GM12865 (cell line): ENCODE measurements around the gene FAM81A.

ENCODE experiments used
- DNase-seq: peaks from one replicate; pipeline ENCODE4 v3.0.0; 2010; ENCODE audit warnings: low read depth
- H3K4me3 ChIP-seq: 2 replicates; pipeline ENCODE4 v1.5.1; 2011; ENCODE audit warnings: mild to moderate bottlenecking, low read depth, low read length, control low read depth
- CTCF ChIP-seq: IDR thresholded peaks from 2 replicates; pipeline ENCODE4 v1.5.1; 2011; ENCODE audit warnings: low read length, control low read depth, low read depth, inconsistent platforms; ENCODE audit not compliant: insufficient read depth; ENCODE audit errors: missing control alignments

FAM81A gene

GRCh38 chr15:59538494-59538893, 100.5 kb downstream of the FAM81A start:
- H3K4me3 ChIP-seq: no peak overlapping the region
- no peak for DNase-seq

GRCh38 chr15:59539799-59540198, 101.8 kb downstream of the FAM81A start:
- no peak for DNase-seq
- no peak overlapping the region for H3K4me3 ChIP-seq
- no peak for TF ChIP-seq CTCF

More at GRCh38 chr15:59538494-59538893, 100.5 kb downstream of the FAM81A start:
- no peak for TF ChIP-seq CTCF

GRCh38 chr15:59540654-59541053, 102.7 kb downstream of the FAM81A start:
- DNase-seq: no peak
- no peak for TF ChIP-seq CTCF
- H3K4me3 ChIP-seq: no peak overlapping the region

- no peak overlapping the region for H3K4me3 ChIP-seq
- TF ChIP-seq CTCF: no peak
- no peak for DNase-seq
Observed at GRCh38 chr15:59541750-59542149, 103.8 kb downstream of the FAM81A start.

GRCh38 chr15:59543721-59544547, 105.9 kb downstream of the FAM81A start:
- peak overlapping the region; percentile 21 for H3K4me3 ChIP-seq
- DNase-seq: peak; percentile 81
- no peak for TF ChIP-seq CTCF

GRCh38 chr15:59545573-59545972, 107.6 kb downstream of the FAM81A start:
- TF ChIP-seq CTCF: no peak
- no peak overlapping the region for H3K4me3 ChIP-seq
- DNase-seq: no peak
